Type B pancreatic cell (in vitro differentiated cells): ENCODE measurements around the gene MTNR1A. TPM values are rescaled to one million over a fixed set of nuclear protein-coding genes. Genes with fewer than 3 reads are reported as not detected.
A peak's percentile ranks its signal among the peaks of the same experiment; 100 is the strongest.

ENCODE experiments used
- DNase-seq: peaks from one replicate; pipeline ENCODE4 v3.0.0; 2021; ENCODE audit warnings: mixed read lengths; ENCODE audit not compliant: unreplicated experiment; ENCODE audit errors: extremely low spot score
- H3K27ac Mint-ChIP-seq: 2 replicates; pipeline ENCODE4 v1.8.0; 2021; ENCODE audit warnings: mild to moderate bottlenecking, mixed read lengths
- H3K27me3 Mint-ChIP-seq: 2 replicates; pipeline ENCODE4 v1.8.0; 2021; ENCODE audit warnings: mixed read lengths
- H3K36me3 Mint-ChIP-seq: 2 replicates; pipeline ENCODE4 v1.8.0; 2021; ENCODE audit warnings: mixed read lengths
- H3K4me1 Mint-ChIP-seq: one replicate; pipeline ENCODE4 v1.8.0; 2021; ENCODE audit warnings: mixed read lengths; ENCODE audit not compliant: unreplicated experiment
- H3K4me3 Mint-ChIP-seq: 2 replicates; pipeline ENCODE4 v1.8.0; 2021; ENCODE audit warnings: mild to moderate bottlenecking, mixed read lengths
- H3K9me3 Mint-ChIP-seq: 2 replicates; pipeline ENCODE4 v1.8.0; 2021; ENCODE audit warnings: mixed read lengths
- CTCF ChIP-seq: fragments of 200-600 bp; sonication (generic); conservative IDR thresholded peaks from 2 replicates; pipeline ENCODE4 v1.5.0; 2021; ENCODE audit warnings: antibody characterized with exemption, mild to moderate bottlenecking
- total RNA-seq: library from RNA; stranded (reverse); gene quantifications from 2 replicates; pipeline ENCODE4 v1.2.1, GENCODE V29; 2021; ENCODE audit warnings: low replicate concordance

MTNR1A gene
- total RNA-seq, 1 donor from 2014 or later = 0.39 TPM

- no peaks in the 10 kb centered on the region for H3K9me3 Mint-ChIP-seq
- H3K4me1 Mint-ChIP-seq = peaks cover 10% of the 10 kb centered on the region
- no peak for TF ChIP-seq CTCF
- no peak for DNase-seq
- H3K27ac Mint-ChIP-seq = no peak overlapping the region
- no peak overlapping the region for H3K4me3 Mint-ChIP-seq
- H3K27me3 Mint-ChIP-seq = no peaks in the 10 kb centered on the region
- peaks cover 36% of the 10 kb centered on the region for H3K36me3 Mint-ChIP-seq
Measured at GRCh38 chr4:186591651-186592050, 36.3 kb upstream of the MTNR1A start.

DNA sequence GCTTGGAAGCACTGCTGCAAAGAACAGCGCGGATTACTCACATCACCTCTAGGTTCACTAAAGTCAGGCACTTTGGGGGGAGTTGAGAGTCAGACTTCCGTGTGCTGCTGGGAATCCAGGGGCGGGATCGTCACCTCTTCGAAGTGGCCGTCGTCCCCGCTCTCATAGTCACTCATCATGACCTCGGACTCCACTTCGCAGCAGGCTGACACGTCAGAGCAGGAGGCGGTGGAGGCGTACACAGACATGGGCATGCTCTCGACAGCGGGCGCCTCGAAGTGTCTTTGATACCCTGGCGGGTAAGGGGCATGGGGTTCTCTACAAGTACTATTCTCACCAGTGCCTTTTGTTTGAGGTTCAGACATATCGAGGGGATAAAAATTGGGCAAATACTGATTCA is 33.1 kb upstream of the MTNR1A start:
- Mint-ChIP-seq H3K4me3 (no peak overlapping the region), H3K36me3 (peaks cover 39% of the 10 kb centered on the region), H3K27me3 (no peaks in the 10 kb centered on the region), H3K9me3 (no peaks in the 10 kb centered on the region), H3K27ac (no peak overlapping the region), H3K4me1 (peaks cover 10% of the 10 kb centered on the region)
- no peak for DNase-seq
- TF ChIP-seq CTCF = no peak

GRCh38 chr4:186587416-186588018 is 32.1 kb upstream of the MTNR1A start:
- peak; percentile 98 for TF ChIP-seq CTCF
- no peak for DNase-seq
- H3K36me3 Mint-ChIP-seq = peaks cover 39% of the 10 kb centered on the region
- H3K4me1 Mint-ChIP-seq = peaks cover 10% of the 10 kb centered on the region
- no peak overlapping the region for H3K27ac Mint-ChIP-seq
- no peaks in the 10 kb centered on the region for H3K27me3 Mint-ChIP-seq
- no peaks in the 10 kb centered on the region for H3K9me3 Mint-ChIP-seq
- no peak overlapping the region for H3K4me3 Mint-ChIP-seq

DNA sequence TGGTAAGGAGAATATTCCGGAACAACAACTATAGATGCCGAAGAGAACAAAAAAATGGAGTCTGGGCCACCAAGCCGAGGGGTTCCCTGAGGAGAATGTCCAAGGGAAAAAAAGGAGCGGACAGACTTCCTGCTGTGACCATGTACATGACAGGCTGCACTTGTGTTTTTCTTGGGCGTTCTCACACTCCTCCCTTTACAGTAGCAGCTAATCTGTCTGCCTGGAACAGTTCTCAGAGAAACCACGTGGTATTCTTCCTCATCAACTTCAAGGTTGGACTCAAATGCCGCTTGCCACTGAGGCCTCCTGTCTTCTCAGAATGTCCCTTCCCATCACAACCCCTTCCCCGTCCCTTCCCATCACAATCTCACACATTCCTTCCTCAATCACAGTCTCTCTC is 30.8 kb upstream of the MTNR1A start:
- no peaks in the 10 kb centered on the region for H3K9me3 Mint-ChIP-seq
- H3K27ac Mint-ChIP-seq = no peak overlapping the region
- no peak for TF ChIP-seq CTCF
- peaks cover 8% of the 10 kb centered on the region for H3K4me1 Mint-ChIP-seq
- H3K36me3 Mint-ChIP-seq = peaks cover 41% of the 10 kb centered on the region
- no peak overlapping the region for H3K4me3 Mint-ChIP-seq
- H3K27me3 Mint-ChIP-seq = no peaks in the 10 kb centered on the region
- no peak for DNase-seq

GRCh38 chr4:186584912-186585311 is 29.5 kb upstream of the MTNR1A start:
- Mint-ChIP-seq H3K4me3 (no peak overlapping the region), H3K36me3 (peaks cover 43% of the 10 kb centered on the region), H3K27ac (no peak overlapping the region)

More at GRCh38 chr4:186584912-186585311, 29.5 kb upstream of the MTNR1A start:
- no peak for TF ChIP-seq CTCF
- no peaks in the 10 kb centered on the region for H3K4me1 Mint-ChIP-seq
- DNase-seq = peak; percentile 11
- no peaks in the 10 kb centered on the region for H3K9me3 Mint-ChIP-seq
- no peaks in the 10 kb centered on the region for H3K27me3 Mint-ChIP-seq
